Caco-2 (cell line): ENCODE measurements around the gene STK40. TPM values are rescaled to one million over a fixed set of nuclear protein-coding genes. Genes with fewer than 3 reads are reported as not detected.
A peak's percentile ranks its signal among the peaks of the same experiment; 100 is the strongest.

Experiments used
- BruUV-seq: library from RNA; stranded (reverse); fragments of 400-500 nt; replicated peaks from 2 replicates; lab custom pipeline; 2021; lab: Mats Ljungman, UMichigan
- CTCF ChIA-PET: fragments of 300-600 bp; sonication (Branson Sonifier 250); formaldehyde crosslinking; loops from one replicate; lab custom pipeline; 2022; ENCODE audit warnings: antibody characterized with exemption; lab: Charles Lee
- POLR2A ChIA-PET: fragments of 300-600 bp; sonication (Branson Sonifier 250); formaldehyde crosslinking; loops from one replicate; lab custom pipeline; 2022; ENCODE audit warnings: antibody characterized with exemption; lab: Charles Lee
- DNase-seq, 2 experiments: peaks; one replicate each; pipeline versions ENCODE4 v3.0.0 to v3.0.0-alpha.2; 2020 to 2022
- H3K27me3 ChIP-seq: replicated peaks from 2 replicates; pipeline ENCODE4 v1.6.0; 2011; ENCODE audit warnings: low read length; ENCODE audit not compliant: control insufficient read depth, insufficient read depth
- H3K36me3 ChIP-seq: 2 replicates; pipeline ENCODE4 v1.5.1; 2011; ENCODE audit warnings: low read length; ENCODE audit not compliant: control insufficient read depth, insufficient read depth
- H3K4me1 ChIP-seq: fragments of 250-450 bp; sonication (Bioruptor Pico); 2 replicates; pipeline ENCODE4 v1.5.1; 2020; ENCODE audit warnings: mild to moderate bottlenecking
- H3K4me3 ChIP-seq: 2 replicates; pipeline ENCODE4 v1.5.1; 2011; ENCODE audit warnings: low read depth, mild to moderate bottlenecking, control low read depth, low read length
- H3K9me3 ChIP-seq: fragments of 250-450 bp; sonication (Bioruptor Pico); 2 replicates; pipeline ENCODE4 v1.5.1; 2020; ENCODE audit warnings: mild to moderate bottlenecking, moderate library complexity
- H3K27ac Mint-ChIP-seq: one replicate; pipeline ENCODE4 v1.8.0; 2022; ENCODE audit warnings: mixed read lengths; ENCODE audit not compliant: unreplicated experiment
- H3K27me3 Mint-ChIP-seq: one replicate; pipeline ENCODE4 v1.8.0; 2022; ENCODE audit warnings: mixed read lengths; ENCODE audit not compliant: insufficient read depth, unreplicated experiment
- H3K36me3 Mint-ChIP-seq: one replicate; pipeline ENCODE4 v1.8.0; 2022; ENCODE audit warnings: mild to moderate bottlenecking, mixed read lengths; ENCODE audit not compliant: insufficient read depth, unreplicated experiment
- H3K4me1 Mint-ChIP-seq: one replicate; pipeline ENCODE4 v1.8.0; 2022; ENCODE audit warnings: low read depth, mixed read lengths; ENCODE audit not compliant: unreplicated experiment
- H3K4me3 Mint-ChIP-seq: one replicate; pipeline ENCODE4 v1.8.0; 2022; ENCODE audit warnings: mild to moderate bottlenecking, moderate library complexity, mixed read lengths; ENCODE audit not compliant: unreplicated experiment
- H3K9me3 Mint-ChIP-seq: one replicate; pipeline ENCODE4 v1.8.0; 2022; ENCODE audit warnings: mixed read lengths; ENCODE audit not compliant: unreplicated experiment
- intact Hi-C: fragments of 100-400 bp; cut with micrococcal nuclease; formaldehyde crosslinking; loops from one replicate; pipeline ENCODE4 v1.10.0; 2022; ENCODE audit not compliant: unreplicated experiment
- total RNA-seq: library from RNA; stranded (reverse); gene quantifications from 2 replicates; pipeline ENCODE4 v1.2.3, GENCODE V29; 2022
- TF ChIP-seq, protein P1 (sequence below), 2 experiments: fragments of 200-600 bp in 1 of 2; IDR thresholded peaks; 1 replicate in 1 of 2; 2 replicates in 1 of 2; pipeline versions ENCODE4 v1.5.1 to v1.8.0; 2011 to 2022; ENCODE audit warnings: antibody characterized with exemption in 1 of 2, control low read depth in 1 of 2, inconsistent platforms in 1 of 2, low read depth in 1 of 2, low read length in 1 of 2, mild to moderate bottlenecking in 1 of 2, moderate library complexity in 1 of 2; ENCODE audit not compliant: insufficient read depth in 1 of 2, severe bottlenecking in 1 of 2, unreplicated experiment in 1 of 2

The STK40 gene
- total RNA-seq, 1 experiment from 2014 or later = 29.7 TPM

DNA sequence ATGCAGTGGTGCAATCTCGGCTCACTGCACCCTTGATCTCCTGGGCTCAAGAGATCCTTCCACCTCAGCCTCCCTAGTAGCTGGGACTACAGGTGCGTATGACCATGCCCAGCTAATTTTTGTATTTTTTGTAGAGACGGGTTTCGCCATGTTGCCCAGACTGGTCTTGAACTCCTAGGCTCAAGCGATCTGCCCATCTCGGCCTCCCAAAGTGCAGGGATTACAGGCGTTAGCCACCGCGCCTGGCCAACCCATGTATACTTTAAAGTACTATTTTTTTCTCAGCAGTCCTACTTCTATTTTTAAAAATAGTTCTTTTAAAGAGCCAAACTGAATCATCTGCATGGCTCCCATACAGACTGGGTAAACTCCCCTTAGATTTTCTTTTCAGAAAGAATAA is 3.5 kb downstream of the STK40 start:
- ChIA-PET CTCF (no interaction called here), POLR2A (no interaction called here)
- intact Hi-C loops = loop anchor here (10.0 kb wide), 1 partner anchor 157 kb away; the partner anchor contains the start of gene THRAP3
- no peaks in the 10 kb centered on the region for H3K36me3 ChIP-seq
- TF ChIP-seq, protein P1, sequence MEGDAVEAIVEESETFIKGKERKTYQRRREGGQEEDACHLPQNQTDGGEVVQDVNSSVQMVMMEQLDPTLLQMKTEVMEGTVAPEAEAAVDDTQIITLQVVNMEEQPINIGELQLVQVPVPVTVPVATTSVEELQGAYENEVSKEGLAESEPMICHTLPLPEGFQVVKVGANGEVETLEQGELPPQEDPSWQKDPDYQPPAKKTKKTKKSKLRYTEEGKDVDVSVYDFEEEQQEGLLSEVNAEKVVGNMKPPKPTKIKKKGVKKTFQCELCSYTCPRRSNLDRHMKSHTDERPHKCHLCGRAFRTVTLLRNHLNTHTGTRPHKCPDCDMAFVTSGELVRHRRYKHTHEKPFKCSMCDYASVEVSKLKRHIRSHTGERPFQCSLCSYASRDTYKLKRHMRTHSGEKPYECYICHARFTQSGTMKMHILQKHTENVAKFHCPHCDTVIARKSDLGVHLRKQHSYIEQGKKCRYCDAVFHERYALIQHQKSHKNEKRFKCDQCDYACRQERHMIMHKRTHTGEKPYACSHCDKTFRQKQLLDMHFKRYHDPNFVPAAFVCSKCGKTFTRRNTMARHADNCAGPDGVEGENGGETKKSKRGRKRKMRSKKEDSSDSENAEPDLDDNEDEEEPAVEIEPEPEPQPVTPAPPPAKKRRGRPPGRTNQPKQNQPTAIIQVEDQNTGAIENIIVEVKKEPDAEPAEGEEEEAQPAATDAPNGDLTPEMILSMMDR (IDR thresholded peaks at IDR 0.05; ENCODE audit: insufficient read depth in 1 of 2, low read depth in 1 of 2, low read length in 1 of 2, severe bottlenecking in 1 of 2, unreplicated experiment in 1 of 2) = no peak
- Mint-ChIP-seq H3K36me3 (peaks cover 27% of the 10 kb centered on the region), H3K4me1 (peaks cover 35% of the 10 kb centered on the region), H3K27ac (no peak overlapping the region), H3K9me3 (no peaks in the 10 kb centered on the region), H3K4me3 (no peak overlapping the region), H3K27me3 (no peaks in the 10 kb centered on the region)
- peaks cover 9% of the 10 kb centered on the region; the same call in 1 of the 2 replicates for H3K4me1 ChIP-seq
- no peaks in the 10 kb centered on the region for H3K27me3 ChIP-seq
- no peak overlapping the region for H3K4me3 ChIP-seq
- DNase-seq = no peak
- BruUV-seq = no TSS peak
- no peaks in the 10 kb centered on the region for H3K9me3 ChIP-seq

DNA sequence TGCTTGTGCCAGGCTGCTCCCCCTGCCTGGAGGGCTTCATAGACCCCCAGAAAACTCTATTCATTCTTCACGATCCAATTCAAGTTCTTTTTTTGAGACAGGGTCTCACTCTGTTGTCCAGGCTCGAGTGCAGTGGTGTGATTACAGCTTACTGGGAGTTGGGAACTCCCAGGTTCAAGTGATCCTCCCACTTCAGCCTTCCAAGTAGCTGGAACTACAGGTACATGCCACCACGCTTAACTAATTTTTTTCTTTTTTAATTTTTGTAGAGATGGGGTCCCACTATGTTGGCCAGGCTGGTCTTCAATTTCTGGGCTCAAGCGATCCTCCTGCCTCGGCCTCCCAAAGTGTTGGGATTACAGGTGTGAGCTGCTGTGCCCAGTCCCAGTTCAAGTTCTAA is 4.3 kb downstream of the STK40 start:
- Mint-ChIP-seq H3K9me3 (no peaks in the 10 kb centered on the region), H3K27me3 (no peaks in the 10 kb centered on the region), H3K4me3 (no peak overlapping the region), H3K4me1 (peaks cover 33% of the 10 kb centered on the region), H3K36me3 (peaks cover 24% of the 10 kb centered on the region), H3K27ac (peak overlapping the region; percentile 72)
- Histone ChIP-seq H3K27me3 (no peaks in the 10 kb centered on the region), H3K4me1 (peaks cover 3% of the 10 kb centered on the region; the same call in 1 of the 2 replicates), H3K36me3 (no peaks in the 10 kb centered on the region), H3K9me3 (no peaks in the 10 kb centered on the region), H3K4me3 (no peak overlapping the region)
- ChIA-PET CTCF (no interaction called here), POLR2A (no interaction called here)
- no TSS peak for BruUV-seq
- intact Hi-C loops = loop anchor here (10.0 kb wide), 1 partner anchor 157 kb away; the partner anchor contains the start of gene THRAP3
- TF ChIP-seq, protein P1 (IDR thresholded peaks at IDR 0.05; ENCODE audit: insufficient read depth in 1 of 2, low read depth in 1 of 2, low read length in 1 of 2, severe bottlenecking in 1 of 2, unreplicated experiment in 1 of 2) = no peak
- no peak for DNase-seq

DNA sequence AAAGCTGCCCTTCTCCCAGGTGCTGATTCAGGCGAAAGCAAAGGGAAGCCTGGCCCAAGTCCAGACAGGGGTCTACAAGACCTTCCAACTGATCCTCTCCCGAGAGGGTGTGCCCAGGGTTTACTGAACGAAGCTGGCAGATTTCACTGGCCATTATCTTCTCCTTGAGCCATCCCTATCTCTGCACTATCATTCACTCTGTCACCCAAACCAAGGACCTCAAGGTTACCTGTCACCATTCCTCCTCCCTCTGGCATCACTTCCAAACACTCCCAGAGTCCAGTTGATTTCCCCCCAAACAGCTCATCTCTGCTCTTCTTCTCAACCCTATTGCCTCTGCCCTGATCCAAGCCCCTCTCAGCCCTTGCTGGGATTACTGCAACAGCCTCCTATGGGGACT is 4.9 kb downstream of the STK40 start:
- Histone ChIP-seq H3K9me3 (no peaks in the 10 kb centered on the region), H3K36me3 (no peaks in the 10 kb centered on the region), H3K4me3 (no peak overlapping the region), H3K4me1 (peaks cover 3% of the 10 kb centered on the region; the same call in 1 of the 2 replicates), H3K27me3 (no peaks in the 10 kb centered on the region)
- no peak for DNase-seq
- no TSS peak for BruUV-seq
- Mint-ChIP-seq H3K27ac (peak overlapping the region; percentile 72), H3K4me3 (no peak overlapping the region), H3K4me1 (peaks cover 33% of the 10 kb centered on the region), H3K27me3 (no peaks in the 10 kb centered on the region), H3K9me3 (no peaks in the 10 kb centered on the region), H3K36me3 (peaks cover 17% of the 10 kb centered on the region)
- intact Hi-C loops = loop anchor here (10.0 kb wide), 1 partner anchor 156 kb away; the partner anchor contains the start of gene THRAP3
- CTCF ChIA-PET = no interaction called here
- TF ChIP-seq, protein P1 (IDR thresholded peaks at IDR 0.05; ENCODE audit: insufficient read depth in 1 of 2, low read depth in 1 of 2, low read length in 1 of 2, severe bottlenecking in 1 of 2, unreplicated experiment in 1 of 2) = no peak
- POLR2A ChIA-PET = no interaction called here
